Glomerular visceral epithelial cell (primary cell): ENCODE results near the gene SLC22A1.
"Not testable (repeated sequence)": the region's sequence is repeated elsewhere in the genome, so short reads cannot be mapped to it uniquely, and the experiment has no call there.

Experiments
- DNase-seq: peaks from one replicate; pipeline ENCODE4 v3.0.0-alpha.2; 2016; ENCODE audit errors: extremely low spot score

SLC22A1 gene

DNA sequence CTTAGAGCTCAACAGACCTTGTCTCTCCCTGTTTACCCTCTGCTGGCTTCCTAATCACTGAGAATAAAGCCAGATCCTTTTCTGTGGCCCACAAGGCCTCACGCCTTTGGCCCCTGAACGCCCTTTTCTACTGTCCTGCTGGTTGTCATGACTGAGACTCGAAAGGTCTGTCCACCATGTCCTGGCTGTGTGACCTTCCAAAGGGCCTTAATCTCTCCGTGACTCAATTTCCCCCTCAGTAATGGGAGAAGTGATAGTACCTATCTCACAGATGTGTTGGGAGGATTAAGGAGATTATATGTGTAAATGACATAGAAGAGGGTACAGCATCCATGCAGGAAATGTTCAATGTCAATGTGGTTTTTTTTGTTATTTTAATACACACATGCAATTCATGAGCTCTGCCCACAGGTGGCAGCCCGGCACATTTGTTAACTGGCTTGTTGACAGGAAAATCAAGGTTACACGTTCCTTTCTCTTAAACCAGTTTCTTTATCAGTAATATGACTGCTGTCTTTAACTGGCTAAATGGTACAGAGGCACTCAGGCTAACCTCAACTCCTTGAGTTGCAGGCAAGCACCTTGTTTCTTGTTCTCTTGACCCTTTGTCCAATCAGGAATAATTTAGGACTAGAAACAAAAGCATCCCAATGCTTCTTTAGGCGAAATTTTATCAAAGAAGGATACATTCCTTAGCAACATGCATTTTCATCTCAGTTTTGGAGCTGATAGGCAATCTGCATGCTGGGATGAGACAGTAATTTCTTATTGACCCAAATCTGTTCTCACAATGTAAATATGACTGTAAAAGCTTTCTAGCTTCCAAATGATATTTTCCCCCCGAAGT, 16.6 kb downstream of the SLC22A1 start:
- peak; percentile 74 for DNase-seq

DNA sequence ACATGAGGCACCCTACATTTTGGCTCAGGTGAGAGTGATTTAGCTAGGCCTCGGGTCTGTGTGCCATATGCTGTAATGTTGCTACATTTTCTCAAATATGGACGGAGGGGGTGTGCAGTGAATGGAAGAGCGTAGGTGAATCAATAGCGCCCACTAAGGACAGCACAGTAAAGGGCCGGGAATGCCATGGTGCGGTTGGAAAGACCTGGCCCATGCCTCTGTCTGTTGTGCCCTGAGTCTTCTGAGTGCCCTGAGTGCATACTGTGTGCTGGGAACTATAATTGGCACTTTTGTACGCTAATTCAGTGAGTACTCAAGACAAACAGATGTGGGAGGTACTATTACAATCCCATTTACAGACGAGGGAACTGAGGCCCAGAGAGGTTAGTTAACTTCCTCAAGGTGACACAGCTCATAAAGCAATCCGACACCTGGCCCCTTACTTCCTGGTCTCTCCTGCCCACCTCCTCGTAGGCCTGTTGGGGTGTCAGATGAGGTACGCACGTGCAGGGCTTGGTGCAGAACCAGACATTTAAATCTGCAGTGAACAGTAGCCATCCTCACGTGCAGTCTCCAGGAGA, 17.3 kb downstream of the SLC22A1 start:
- DNase-seq, result no peak

DNA sequence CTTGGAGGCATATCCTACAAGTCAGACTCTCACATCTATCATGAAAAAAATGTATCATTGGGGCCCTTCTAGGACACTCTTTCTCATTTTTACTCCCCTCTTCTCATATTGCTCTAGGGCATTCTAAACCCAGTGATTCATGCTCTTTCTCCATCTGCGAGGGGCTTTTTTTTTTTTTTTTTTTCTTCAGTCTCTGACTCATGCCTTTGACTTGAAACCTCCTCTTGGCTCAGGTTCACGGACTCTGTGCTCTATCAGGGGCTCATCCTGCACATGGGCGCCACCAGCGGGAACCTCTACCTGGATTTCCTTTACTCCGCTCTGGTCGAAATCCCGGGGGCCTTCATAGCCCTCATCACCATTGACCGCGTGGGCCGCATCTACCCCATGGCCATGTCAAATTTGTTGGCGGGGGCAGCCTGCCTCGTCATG, 17.8 kb downstream of the SLC22A1 start:
- peak; percentile 80 for DNase-seq

DNA sequence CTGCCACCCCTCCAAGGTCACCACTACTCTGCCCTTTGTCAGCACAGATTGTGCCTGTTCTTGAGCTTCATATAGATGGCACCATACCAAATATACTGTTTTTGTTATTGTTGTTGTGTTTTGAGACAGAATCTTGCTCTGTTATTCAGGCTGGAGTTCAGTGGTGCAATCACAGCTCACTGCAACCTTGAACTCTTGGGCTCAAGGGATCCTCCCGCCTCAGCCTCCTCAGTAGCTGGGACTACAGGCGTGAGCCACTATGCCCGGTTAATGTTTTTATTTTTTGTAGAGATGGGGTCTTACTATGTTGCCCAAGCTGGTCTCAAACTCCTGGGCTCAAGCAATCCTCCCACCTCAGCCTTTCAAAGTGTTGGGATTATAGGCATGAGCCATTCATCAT, 18.9 kb downstream of the SLC22A1 start:
- DNase-seq, result not testable (repeated sequence)

DNA sequence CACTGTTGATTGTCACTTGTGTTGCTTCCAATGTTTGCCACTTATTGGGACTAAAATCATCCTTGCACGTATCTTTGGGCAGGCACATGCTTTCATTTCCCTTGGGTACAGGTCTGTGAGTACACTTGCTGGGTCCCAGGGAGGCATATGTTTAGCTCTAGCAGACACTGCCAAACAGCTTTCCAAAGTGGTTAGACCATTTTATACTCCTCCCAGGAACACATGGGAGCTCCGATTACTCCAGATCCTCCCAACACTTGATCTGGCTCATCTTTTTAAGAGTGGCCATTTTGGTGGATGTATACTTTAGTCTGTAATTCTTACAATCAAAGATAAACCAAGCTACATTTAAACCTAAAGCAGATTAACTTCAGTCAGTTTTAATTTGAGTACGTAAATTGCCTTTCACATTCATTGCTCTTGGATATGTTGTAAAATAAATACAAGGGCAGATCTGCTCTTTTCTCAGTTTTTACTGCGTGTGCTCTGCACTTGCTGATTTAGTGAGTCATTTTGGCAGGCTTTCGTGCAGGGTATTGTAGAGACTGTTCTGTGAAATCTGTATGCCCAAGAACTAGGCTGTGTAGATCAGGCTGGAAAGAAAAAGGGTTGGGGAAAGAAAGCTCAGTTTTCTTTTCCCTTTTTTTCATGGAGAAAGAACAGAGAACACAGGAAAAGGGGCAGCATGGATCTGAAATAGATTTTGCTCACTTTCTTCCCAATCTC, 19.5 kb downstream of the SLC22A1 start:
- peak; percentile 30 for DNase-seq

DNA sequence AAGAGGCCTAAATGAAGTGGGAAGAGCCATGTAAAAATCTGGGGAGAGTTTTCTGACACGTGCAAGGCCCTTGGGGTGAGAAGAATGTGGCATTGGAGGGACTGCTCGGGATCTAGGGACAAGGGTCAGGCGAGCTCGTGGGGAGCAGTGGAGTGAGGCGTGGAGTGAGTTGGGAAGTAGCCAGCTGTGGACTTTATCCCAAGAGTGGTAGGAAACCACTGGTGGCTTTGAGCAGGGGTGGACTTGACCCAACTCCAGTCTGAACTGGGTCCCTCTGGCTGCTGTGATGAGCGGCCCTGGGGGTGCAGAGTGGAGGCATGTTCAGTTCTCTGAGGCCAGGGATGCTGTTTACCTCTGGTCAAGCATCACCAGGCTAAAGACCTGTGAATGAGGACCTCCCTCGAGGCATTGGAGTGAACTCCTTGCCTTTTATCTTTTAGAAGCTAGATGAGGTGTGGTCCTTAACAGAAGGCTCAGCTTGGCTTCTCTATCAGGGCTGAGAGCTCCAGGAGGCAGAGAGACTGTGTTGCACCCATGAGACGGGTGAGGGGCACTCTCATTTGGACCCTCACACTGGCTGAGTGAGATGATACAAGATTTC, 20.6 kb downstream of the SLC22A1 start:
- no peak for DNase-seq

DNA sequence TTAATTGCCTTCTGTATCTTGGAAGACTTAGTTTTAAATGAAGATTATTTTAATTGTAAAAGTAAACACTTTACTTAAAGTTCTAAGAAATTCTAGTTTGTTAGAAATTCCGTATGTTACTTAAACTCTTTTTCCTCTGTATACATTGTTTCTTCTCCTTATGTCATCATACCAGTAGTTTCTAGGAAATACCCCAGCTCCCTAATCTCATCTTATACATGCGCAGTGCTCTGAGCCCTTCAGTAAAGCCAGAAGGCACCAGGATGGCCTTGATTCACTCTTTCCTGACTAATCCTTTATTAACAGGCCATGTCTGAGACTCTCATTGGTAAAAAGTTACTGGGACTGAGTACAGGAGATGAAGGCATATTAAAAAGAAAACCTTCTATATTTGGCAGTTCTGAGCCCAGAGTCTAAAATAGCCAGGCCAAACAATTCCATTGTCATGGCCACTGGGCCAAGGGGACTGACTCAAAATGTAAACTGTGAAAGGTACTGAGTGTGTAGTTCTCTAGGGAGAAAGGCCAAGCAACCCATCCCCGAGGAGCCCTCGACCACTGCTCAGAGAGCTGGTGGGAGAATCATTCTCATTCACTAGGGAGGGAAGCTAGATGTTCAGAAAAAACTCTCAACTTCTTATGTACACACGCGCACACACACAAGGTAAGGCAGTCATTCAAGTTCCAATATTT, 25.0 kb downstream of the SLC22A1 start:
- DNase-seq, result no peak

DNA sequence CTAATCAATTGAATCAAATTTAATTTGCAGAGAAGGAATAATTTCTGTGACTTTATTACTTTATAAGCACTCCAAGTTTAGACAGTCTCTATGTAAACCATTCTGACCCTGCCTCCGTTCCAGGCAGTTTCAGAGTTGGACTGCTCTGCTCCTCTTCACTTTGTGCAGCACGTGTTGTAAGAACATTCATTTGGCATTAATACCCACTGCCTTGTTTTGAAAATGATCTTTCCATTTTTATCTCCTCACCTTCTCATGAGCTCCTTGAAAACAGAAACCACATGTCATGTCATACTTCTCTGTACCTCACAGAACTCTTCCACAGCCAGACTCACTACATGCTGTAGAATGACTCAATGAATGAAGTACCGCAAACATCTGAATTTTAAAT, 25.5 kb downstream of the SLC22A1 start:
- DNase-seq, result no peak

DNA sequence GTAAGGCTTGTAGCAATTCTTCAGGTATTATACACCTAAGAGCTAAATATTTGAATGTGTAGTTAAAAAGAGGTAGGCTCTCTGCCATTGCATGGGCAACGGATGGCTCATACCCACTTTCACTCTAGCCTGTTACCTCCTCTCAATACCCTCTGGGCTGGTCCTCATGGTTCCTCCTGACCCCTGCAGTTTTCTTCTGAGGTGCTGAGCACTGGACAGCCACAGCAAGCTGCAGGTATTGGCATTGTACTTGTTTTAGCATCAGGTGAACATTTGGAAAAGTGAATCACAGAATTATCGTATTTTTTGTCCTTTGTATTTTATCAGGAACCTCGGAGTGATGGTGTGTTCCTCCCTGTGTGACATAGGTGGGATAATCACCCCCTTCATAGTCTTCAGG, 32.9 kb downstream of the SLC22A1 start:
- DNase-seq, result no peak

DNA sequence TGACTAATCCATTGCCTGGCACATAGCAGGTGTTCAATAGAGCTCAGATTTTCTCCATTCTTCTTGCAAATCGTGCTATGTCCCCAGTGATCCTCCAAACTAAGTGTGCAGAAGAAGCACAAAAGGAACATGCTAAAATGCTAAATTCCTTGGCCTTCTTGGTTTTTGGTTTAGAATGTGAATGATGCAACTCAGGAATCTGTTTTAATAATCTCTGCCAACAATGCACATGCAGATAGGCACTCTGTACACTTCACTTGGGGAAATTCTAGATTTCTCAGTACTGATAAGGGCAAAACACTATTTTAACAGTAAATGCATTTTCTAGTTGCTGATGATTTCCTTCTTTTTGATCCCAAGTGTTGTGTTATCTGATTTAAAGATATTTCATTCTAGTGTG, 35.2 kb downstream of the SLC22A1 start:
- no peak for DNase-seq

DNA sequence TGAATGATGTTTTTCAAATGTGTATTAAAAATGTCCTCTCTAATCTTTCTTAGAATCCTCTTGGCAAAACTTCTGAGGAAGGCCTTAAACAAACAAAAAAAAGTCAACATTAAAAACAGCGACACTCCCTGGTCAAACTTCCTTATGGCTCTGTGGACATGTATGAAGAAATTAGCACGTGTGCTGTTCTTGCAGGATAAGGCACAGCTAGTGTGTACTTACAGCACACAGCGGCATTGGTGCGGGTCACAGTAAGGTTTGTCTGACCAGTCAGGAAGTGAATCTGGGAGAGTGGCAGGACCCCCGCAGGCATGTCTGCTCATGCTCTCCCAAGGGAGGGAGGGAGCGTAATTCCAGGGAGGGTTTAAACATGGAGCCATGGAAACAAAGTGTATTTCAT, 38.8 kb downstream of the SLC22A1 start:
- no peak for DNase-seq

DNA sequence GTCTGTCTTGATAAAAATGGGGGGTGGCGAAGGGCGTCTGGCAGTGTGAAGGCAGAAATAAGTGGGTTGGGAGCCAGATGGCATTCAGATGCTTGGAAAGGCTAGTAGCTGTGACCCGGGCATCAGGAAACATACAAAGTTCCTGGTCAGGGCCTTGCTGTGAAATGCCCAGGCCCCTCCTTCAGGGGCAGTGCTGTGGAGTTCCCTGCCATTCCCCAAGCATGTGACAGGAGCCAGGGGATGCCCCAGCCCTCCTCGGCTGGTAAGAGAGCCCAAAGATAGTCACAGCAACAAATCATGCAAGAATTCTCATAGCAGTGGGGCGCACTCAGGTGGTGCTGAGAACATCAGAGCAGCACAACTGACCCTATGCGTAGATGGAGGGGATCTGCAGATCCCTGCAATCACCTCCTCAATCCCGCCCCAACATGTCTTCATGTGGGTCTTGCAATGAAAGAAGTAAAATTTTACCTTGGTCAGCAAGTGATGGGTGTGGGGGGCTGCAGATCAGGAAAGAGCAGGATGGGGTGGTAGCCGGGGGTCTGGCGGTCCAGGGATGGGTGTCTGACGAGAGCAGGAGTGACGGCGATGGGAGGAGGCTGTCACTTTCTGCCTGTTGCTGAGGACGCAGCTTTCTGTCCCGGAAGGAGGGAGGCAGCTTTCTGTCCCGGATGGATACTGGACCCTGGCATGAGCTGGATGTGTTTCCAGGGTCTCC, 39.5 kb downstream of the SLC22A1 start:
- no peak for DNase-seq

DNA sequence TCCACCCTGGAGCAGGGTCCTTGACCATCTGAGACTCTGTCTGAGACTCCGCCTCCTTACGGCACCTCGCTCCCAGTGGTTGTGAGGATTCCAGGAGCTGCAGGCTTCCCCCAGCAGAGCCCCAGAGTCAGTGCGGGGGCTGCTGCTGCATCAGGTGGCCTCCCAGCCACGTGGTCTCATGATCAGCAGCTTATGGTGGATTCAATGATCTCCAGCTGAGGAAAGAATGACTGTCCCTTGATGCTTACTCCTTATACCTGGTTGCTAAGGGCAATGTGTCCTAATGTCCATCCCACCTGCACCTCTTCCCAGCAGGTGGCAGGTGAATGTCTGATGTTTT, 40.0 kb downstream of the SLC22A1 start:
- no peak for DNase-seq

DNA sequence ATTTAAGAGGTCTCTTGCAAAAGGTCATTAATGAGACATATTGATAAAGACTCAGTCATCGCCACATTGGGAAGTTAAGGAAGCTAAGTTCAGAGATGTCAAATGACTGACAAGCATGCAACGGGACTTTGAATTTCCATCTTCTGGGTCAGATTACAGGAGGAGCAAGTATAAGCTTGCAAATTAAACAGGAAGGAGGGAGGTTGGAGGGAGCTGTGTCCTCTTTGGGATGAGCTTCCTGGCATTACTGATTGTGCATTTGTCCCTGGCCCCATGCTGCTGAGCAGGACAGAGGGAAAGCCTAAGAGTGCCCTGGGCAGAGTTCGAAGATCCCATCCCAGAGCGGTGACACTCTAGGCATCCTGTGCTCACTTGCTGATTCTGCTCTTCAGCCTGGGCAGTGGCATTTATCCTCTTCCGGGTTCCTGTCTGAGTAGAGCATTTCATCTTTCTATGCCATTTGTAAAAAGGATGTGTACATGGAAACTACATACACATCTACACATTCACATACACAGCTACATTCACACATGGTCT, 40.5 kb downstream of the SLC22A1 start:
- DNase-seq, result no peak

DNA sequence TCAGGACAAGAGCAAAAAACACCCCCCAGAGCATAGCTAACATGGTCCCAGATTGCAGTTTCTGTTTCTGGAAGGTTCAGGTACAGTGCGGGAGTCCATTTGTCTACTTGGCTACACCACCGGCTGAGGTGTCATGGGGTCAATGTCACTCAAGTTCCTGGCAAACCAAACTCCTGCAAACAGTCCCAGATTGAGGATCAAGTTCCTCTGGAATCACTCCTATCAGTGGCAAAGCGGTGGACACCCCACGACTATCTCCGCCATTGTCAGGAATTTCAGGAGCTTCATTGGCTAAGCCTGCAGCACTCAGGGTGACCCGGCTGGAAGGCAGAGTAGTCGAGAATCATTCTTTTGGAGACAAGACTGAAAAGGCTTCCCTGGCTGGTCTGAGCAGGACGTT, 41.8 kb downstream of the SLC22A1 start:
- DNase-seq, result no peak

DNA sequence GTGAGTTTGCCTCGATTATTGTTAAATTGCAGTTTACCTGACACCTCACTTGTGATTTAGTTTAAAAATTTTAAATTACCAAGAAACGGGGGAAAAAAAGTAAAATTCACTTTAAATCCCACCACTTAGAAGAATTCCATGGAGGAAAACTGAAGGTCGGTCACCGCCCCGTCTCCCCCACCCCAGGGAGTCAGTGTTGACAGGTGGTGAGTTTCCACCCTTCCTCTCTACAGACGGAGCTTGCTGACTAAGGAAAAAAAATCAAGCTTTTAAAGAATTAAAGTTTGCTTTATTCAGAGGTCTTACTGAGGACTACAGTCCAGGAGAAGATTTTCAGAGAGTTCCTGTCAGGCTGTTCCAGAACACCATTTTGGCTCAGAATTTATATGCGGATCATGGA, 42.3 kb downstream of the SLC22A1 start:
- no peak for DNase-seq

DNA sequence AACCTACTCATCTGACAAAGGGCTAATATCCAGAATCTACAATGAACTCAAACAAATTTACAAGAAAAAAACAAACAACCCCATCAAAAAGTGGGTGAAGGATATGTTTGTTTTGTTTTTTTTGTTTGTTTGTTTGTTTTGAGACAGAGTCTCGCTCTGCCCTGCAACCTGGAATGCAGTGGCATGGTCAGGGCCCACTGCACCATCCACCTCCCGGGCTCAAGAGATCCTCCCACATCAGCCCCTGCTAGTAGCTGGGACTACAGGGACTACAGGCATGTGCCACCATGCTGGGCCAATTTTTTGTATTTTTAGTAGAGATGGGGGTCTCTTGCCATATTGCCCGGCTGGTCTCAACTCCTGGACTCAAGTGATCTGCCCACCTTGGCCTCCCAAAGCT, 44.3 kb downstream of the SLC22A1 start:
- DNase-seq, result not testable (repeated sequence)

DNA sequence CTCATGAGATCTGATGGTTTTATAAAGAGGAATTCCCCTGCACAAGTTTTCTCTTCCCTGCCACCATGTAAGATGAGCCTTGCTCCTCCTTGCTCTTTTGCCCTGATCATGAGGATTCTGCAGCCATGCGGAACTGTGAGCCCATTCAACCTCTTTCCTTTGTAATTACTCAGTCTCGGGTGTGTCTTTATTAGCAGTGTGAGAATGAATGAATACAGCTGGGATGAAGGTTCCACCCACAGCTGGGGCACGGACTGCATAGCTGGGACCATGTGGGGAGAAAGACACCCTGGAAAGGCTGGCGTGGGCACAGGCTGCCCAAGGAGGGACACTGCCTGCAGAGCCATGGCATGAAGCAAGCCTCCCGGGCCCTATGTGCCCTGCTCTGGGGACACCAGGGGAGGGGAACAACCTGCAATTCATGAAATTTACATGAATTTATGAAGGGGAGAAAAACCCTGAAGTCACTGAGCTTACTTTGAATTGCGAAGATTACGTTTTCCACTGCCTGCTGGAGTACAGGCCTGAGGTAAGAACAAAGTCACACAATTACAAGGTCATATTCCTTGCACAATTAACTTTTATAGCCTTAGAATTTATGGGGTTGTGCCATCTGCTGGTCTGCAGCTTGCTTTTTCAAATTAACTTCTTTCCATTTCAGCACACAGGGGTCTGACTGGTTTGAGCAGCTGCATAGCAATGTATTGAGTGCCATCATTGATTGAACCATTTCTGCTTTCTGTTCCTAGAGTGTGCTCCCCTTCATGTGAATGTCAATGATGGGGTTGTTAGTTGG, 46.2 kb downstream of the SLC22A1 start:
- DNase-seq, result peak; percentile 54

DNA sequence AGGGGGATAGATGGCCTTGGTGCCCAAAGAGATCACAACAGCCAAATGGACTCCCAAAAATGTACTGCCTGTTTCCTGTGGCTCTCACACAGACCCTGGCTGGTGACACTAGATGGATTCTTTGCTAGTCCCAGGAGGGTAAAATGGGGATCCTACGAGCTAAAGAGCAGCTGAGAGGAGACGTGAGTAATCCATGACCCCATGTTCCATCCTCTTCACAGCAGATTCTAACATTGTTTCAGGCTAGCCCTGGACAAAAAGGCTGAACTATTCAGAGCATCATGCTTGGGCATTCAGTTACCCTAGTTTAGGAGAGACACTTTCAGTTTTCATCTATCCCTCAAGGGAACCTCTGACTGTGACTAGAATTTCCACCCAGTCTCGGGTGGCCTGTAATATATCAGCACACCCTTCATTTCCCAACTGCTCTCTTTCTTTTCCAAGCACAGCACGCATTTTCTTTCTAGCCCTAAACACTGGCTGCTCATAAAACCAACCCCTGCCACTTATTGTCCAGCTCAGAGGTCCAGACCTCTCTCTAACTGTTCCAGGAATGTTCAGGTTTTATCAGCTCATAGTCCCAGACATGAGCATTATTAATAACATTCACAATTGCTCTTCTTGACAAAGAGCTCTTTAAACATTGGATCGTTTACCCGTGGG, 48.5 kb downstream of the SLC22A1 start:
- no peak for DNase-seq

DNA sequence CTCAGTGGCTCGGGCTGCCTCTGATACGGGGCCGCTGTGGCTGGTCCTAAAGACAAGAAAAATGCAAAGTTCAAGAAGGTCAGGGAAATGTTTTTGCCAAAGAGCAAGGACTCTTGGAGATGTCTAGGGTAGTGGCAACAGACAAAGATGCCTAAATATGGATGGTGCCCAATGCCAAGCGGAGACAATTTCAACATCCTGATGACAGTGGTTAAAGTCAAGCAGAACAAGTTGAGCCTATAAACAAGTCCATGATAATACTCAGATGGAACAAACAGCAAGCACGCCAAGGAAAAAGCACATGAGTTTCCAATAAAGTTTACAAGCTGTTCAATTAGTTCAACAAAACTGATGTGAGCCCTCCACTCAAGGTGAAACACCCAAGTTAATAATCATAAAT, 51.1 kb downstream of the SLC22A1 start:
- DNase-seq, result no peak
